Naive thymus-derived CD4-positive, alpha-beta T cell (primary cell): ENCODE measurements around the gene GAS2. TPM values are rescaled to one million over a fixed set of nuclear protein-coding genes. Genes with fewer than 3 reads are reported as not detected.
A peak's percentile ranks its signal among the peaks of the same experiment; 100 is the strongest.

Experiments used
- ATAC-seq: fragments of 150-1000 bp; cut with Tn5 transposase; 2 replicates; pipeline ENCODE4 v1.10.0; 2021; ENCODE audit warnings: mild to moderate bottlenecking, moderate library complexity
- CTCF ChIA-PET: fragments of 350-600 bp; sonication (Branson Sonifier 250); formaldehyde crosslinking; loops from one replicate; lab custom pipeline; 2021; ENCODE audit warnings: antibody characterized with exemption; lab: Charles Lee
- POLR2A ChIA-PET: fragments of 350-600 bp; sonication (Branson Sonifier 250); formaldehyde crosslinking; loops from one replicate; lab custom pipeline; 2021; ENCODE audit warnings: antibody characterized with exemption, inconsistent platforms; lab: Charles Lee
- DNase-seq, 9 donors: peaks; one replicate each; pipeline versions ENCODE4 v3.0.0 to v3.0.0-alpha.2; 2020 to 2022; ENCODE audit warnings: mixed read lengths in 1 of 9
- H3K27ac ChIP-seq: one replicate; pipeline ENCODE4 v1.7.0; 2013; ENCODE audit warnings: mild to moderate bottlenecking, low read depth, low read length, moderate library complexity
- H3K27me3 ChIP-seq, 2 donors: one replicate each; pipeline ENCODE4 v1.7.0; 2013; ENCODE audit warnings: low read length in 2 of 2, mild to moderate bottlenecking in 2 of 2, moderate library complexity in 2 of 2; ENCODE audit not compliant: control insufficient read depth in 2 of 2, insufficient read depth in 2 of 2
- H3K36me3 ChIP-seq, 3 experiments: 1 replicate in 2 of 3; 2 replicates in 1 of 3; pipeline ENCODE4 v1.7.0; 2013; ENCODE audit warnings: low read length in 3 of 3, mild to moderate bottlenecking in 3 of 3, moderate library complexity in 1 of 3; ENCODE audit not compliant: insufficient read depth in 3 of 3, control insufficient read depth in 2 of 3
- H3K4me1 ChIP-seq, 2 donors: one replicate each; pipeline ENCODE4 v1.7.0; 2013; ENCODE audit warnings: low read length in 2 of 2, mild to moderate bottlenecking in 2 of 2, moderate library complexity in 1 of 2; ENCODE audit not compliant: control insufficient read depth in 2 of 2, insufficient read depth in 2 of 2
- H3K4me3 ChIP-seq: 2 replicates; pipeline ENCODE4 v1.7.0; 2013; ENCODE audit warnings: mild to moderate bottlenecking, low read length
- H3K9me3 ChIP-seq, 3 experiments: 1 replicate in 2 of 3; 2 replicates in 1 of 3; pipeline ENCODE4 v1.7.0; 2013; ENCODE audit warnings: low read length in 3 of 3; ENCODE audit not compliant: control insufficient read depth in 2 of 3
- H3K27ac Mint-ChIP-seq, 9 donors: one replicate each; pipeline ENCODE4 v1.8.0; 2020 to 2022; ENCODE audit warnings: mixed read lengths in 9 of 9, mild to moderate bottlenecking in 8 of 9, moderate library complexity in 5 of 9, inconsistent platforms in 2 of 9
- H3K27me3 Mint-ChIP-seq, 5 donors: one replicate each; pipeline ENCODE4 v1.8.0; 2021 to 2022; ENCODE audit warnings: mixed read lengths in 5 of 5, mild to moderate bottlenecking in 1 of 5
- H3K36me3 Mint-ChIP-seq, 5 donors: one replicate each; pipeline ENCODE4 v1.8.0; 2020 to 2022; ENCODE audit warnings: mixed read lengths in 5 of 5, mild to moderate bottlenecking in 3 of 5, inconsistent platforms in 1 of 5
- H3K4me1 Mint-ChIP-seq, 7 donors: one replicate each; pipeline ENCODE4 v1.8.0; 2020 to 2022; ENCODE audit warnings: mixed read lengths in 7 of 7, mild to moderate bottlenecking in 3 of 7, inconsistent platforms in 1 of 7
- H3K4me3 Mint-ChIP-seq, 10 donors: one replicate each; pipeline ENCODE4 v1.8.0; 2020 to 2022; ENCODE audit warnings: mild to moderate bottlenecking in 10 of 10, mixed read lengths in 10 of 10, moderate library complexity in 6 of 10, inconsistent platforms in 2 of 10
- H3K9me3 Mint-ChIP-seq, 11 donors: one replicate each; pipeline ENCODE4 v1.8.0; 2020 to 2022; ENCODE audit warnings: mixed read lengths in 11 of 11, mild to moderate bottlenecking in 4 of 11, inconsistent platforms in 1 of 11, moderate library complexity in 1 of 11
- intact Hi-C, 2 donors: fragments of 100-400 bp; cut with micrococcal nuclease; formaldehyde crosslinking; loops; one replicate each; pipeline ENCODE4 v1.15.1; 2023
- polyA plus RNA-seq, 2 donors: library from polyadenylated mRNA; unstranded; fragments of 300-500 nt; fragmentation: Illumina TruSeq; gene quantifications; one replicate each; pipeline ENCODE4 v1.2.3, GENCODE V29; 2021
- total RNA-seq, 6 experiments: library from RNA in 5 of 6; stranded (reverse) in 5 of 6; gene quantifications; 1 replicate in 5 of 6; 2 replicates in 1 of 6; pipeline ENCODE4 v1.2.3 and lab custom pipeline; 2021 to 2026

Gene GAS2
- total and polyA plus RNA-seq, 7 experiments from 2014 or later, result 2.2 to 5.6 (median 4.2) TPM

DNA sequence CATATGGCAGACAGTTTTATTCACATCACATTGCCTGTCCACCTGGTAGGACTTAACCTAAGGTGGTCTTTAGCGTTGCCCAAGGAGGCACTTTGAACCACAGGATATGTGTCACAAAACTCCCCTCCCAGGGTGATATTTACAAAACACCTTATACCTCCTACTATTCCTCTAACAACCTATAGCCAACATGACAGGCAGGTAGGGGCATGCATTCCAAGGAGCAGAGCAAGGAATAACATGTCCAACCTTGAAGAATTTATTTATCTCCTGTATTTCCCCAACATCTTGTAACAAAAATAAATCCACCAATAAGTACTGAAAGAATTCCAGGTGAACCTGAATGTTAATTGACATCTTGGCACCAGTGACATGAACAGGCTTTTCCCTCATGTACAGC, 102.7 kb downstream of the GAS2 start:
- Histone ChIP-seq H3K27ac (no peak overlapping the region), H3K9me3 (no peaks in the 10 kb centered on the region), H3K4me1 (no peaks in the 10 kb centered on the region), H3K27me3 (no peaks in the 10 kb centered on the region), H3K4me3 (no peak overlapping the region), H3K36me3 (no peaks in the 10 kb centered on the region)
- DNase-seq (no peak), ATAC-seq (no peak)
- intact Hi-C loops, result no loop called here
- ChIA-PET POLR2A (no interaction called here), CTCF (no interaction called here)
- H3K36me3 Mint-ChIP-seq, result no peaks in the 10 kb centered on the region
- H3K4me1 Mint-ChIP-seq, result no peaks in the 10 kb centered on the region
- no peaks in the 10 kb centered on the region for H3K9me3 Mint-ChIP-seq
- H3K27me3 Mint-ChIP-seq, result peaks cover 0 to 6% (median 0%) of the 10 kb centered on the region in 5 donors
- no peak overlapping the region for H3K27ac Mint-ChIP-seq
- H3K4me3 Mint-ChIP-seq, result no peak overlapping the region

DNA sequence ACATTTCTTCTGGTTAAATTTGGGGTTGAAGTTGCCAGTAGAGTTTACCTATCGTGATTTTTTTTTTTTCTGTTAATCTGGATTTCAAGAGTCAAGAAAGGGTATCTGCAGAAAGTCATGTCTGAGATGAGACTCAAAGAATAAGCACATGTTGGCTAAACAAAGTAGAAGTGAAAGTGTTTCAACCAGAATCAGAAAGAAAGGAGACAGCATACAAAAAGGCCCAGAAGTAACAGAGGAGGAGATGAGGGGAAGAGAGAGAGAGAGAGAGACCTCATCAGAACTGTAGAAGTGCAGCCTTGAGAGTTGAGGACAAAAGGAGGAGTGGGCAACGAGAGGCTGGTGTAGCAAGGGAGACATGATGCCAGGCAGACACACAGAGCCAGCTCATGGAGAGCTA, 108.3 kb downstream of the GAS2 start:
- no peak overlapping the region for H3K4me3 ChIP-seq
- ChIA-PET POLR2A (no interaction called here), CTCF (interaction anchor here (1.0 kb wide), 1 partner anchor 13 kb away, joined by 4 read pairs; no protein-coding TSS in a partner anchor)
- no peaks in the 10 kb centered on the region for H3K9me3 ChIP-seq
- H3K27me3 ChIP-seq, result no peaks in the 10 kb centered on the region
- H3K4me1 ChIP-seq, result no peaks in the 10 kb centered on the region
- no peaks in the 10 kb centered on the region for H3K36me3 ChIP-seq
- peak overlapping the region in 1 of 9 donors; percentile 7 for H3K27ac Mint-ChIP-seq
- H3K36me3 Mint-ChIP-seq, result no peaks in the 10 kb centered on the region
- DNase-seq, result no peak
- H3K4me3 Mint-ChIP-seq, result peak overlapping the region in 2 of 10 donors; percentile 1 to 10
- peaks cover 0 to 4% (median 0%) of the 10 kb centered on the region in 7 donors for H3K4me1 Mint-ChIP-seq
- ATAC-seq, result no peak
- no peak overlapping the region for H3K27ac ChIP-seq
- peaks cover 5 to 14% (median 6%) of the 10 kb centered on the region in 5 donors for H3K27me3 Mint-ChIP-seq
- no peaks in the 10 kb centered on the region for H3K9me3 Mint-ChIP-seq
- intact Hi-C loops, result no loop called here

DNA sequence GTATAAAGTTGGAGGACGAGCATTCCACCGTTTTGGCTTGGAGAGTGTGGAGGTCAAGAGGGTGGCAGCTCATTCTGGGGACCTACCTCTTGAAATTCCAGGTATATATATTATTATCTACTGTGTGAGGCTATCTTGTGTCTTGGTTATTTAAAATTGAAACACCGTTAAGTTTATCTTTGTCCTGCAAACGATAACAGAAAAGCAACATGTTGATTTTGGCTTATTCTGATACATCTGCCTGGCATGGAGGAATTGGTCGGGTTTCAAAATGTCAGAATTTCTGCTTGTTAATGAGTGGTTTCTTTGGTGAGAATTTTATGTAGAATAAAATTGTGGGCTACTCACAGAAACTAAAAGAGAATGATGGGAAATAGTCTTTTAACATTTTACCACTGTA, 108.8 kb downstream of the GAS2 start:
- H3K27me3 Mint-ChIP-seq, result peaks cover 2 to 14% (median 6%) of the 10 kb centered on the region in 5 donors
- no peak overlapping the region for H3K4me3 Mint-ChIP-seq
- no peaks in the 10 kb centered on the region for H3K9me3 Mint-ChIP-seq
- Histone ChIP-seq H3K4me1 (no peaks in the 10 kb centered on the region), H3K27me3 (no peaks in the 10 kb centered on the region), H3K36me3 (no peaks in the 10 kb centered on the region), H3K4me3 (no peak overlapping the region), H3K27ac (no peak overlapping the region), H3K9me3 (no peaks in the 10 kb centered on the region)
- H3K36me3 Mint-ChIP-seq, result no peaks in the 10 kb centered on the region
- intact Hi-C loops, result no loop called here
- ATAC-seq (no peak), DNase-seq (no peak)
- CTCF ChIA-PET, result no interaction called here
- H3K27ac Mint-ChIP-seq, result no peak overlapping the region
- peaks cover 0 to 4% (median 0%) of the 10 kb centered on the region in 7 donors for H3K4me1 Mint-ChIP-seq
- POLR2A ChIA-PET, result no interaction called here

DNA sequence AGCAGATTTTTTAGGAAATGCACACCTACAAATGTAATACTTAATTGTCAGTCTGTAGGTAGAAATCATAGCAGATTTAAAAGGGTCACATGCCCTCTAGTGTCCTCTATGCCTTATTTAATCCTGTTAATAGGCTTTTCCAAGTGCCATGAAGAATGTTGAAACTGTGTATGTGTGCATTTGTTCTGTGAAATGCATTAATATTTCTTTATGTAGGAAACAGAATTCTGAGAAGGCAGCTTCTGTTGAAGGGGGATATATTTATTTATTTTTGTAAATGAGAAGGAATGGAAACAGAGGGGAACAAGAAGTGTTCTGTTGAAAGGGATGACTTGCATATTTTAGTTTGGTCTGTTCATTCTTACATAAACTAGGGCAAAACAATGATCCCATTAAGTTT, 112.2 kb downstream of the GAS2 start:
- H3K27ac ChIP-seq, result no peak overlapping the region
- POLR2A ChIA-PET, result no interaction called here
- H3K27me3 ChIP-seq, result no peaks in the 10 kb centered on the region
- H3K9me3 ChIP-seq, result no peaks in the 10 kb centered on the region
- H3K4me3 Mint-ChIP-seq, result no peak overlapping the region
- intact Hi-C loops, result no loop called here
- ATAC-seq (no peak), DNase-seq (peak in 1 of 9 donors; percentile 6)
- no peaks in the 10 kb centered on the region for H3K4me1 ChIP-seq
- no peaks in the 10 kb centered on the region for H3K36me3 Mint-ChIP-seq
- no peak overlapping the region for H3K27ac Mint-ChIP-seq
- H3K36me3 ChIP-seq, result no peaks in the 10 kb centered on the region
- no peaks in the 10 kb centered on the region for H3K9me3 Mint-ChIP-seq
- no peak overlapping the region for H3K4me3 ChIP-seq
- H3K4me1 Mint-ChIP-seq, result peaks cover 5 to 10% (median 8%) of the 10 kb centered on the region in 7 donors
- CTCF ChIA-PET, result interaction anchor here (0.6 kb wide), 1 partner anchor 27 kb away, joined by 3 read pairs; no protein-coding TSS in a partner anchor
- peaks cover under 1 to 14% (median 6%) of the 10 kb centered on the region in 5 donors for H3K27me3 Mint-ChIP-seq

DNA sequence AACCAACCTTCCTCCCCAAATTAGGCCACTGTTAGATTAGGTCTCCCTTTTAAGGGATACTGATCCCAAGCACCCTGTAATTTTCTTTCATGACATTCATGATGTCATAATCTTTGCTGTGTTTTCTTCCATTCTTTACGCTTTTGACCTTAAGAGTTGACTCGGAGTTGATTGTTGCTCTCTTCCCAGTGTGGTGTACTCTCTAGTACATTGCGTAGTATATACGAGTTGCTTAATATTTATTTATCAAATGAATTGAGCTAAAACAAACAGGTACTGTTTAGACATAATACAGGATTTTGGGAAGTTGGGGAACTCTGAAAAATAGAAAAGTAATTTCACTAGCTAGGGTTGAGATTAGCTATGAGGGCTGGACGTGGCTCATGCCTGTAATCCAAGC, 113.4 kb downstream of the GAS2 start:
- Mint-ChIP-seq H3K27me3 (peaks cover 2 to 7% (median 6%) of the 10 kb centered on the region in 5 donors), H3K27ac (no peak overlapping the region), H3K4me3 (no peak overlapping the region), H3K9me3 (no peaks in the 10 kb centered on the region), H3K4me1 (peaks cover 5 to 10% (median 8%) of the 10 kb centered on the region in 7 donors), H3K36me3 (no peaks in the 10 kb centered on the region)
- no peaks in the 10 kb centered on the region for H3K9me3 ChIP-seq
- no peaks in the 10 kb centered on the region for H3K4me1 ChIP-seq
- ATAC-seq, result no peak
- no peaks in the 10 kb centered on the region for H3K36me3 ChIP-seq
- CTCF ChIA-PET, result no interaction called here
- no peak overlapping the region for H3K27ac ChIP-seq
- POLR2A ChIA-PET, result no interaction called here
- no peaks in the 10 kb centered on the region for H3K27me3 ChIP-seq
- H3K4me3 ChIP-seq, result no peak overlapping the region
- DNase-seq, result no peak
- intact Hi-C loops, result loop anchor here in 1 of 2 donors (5.0 kb wide), 1 partner anchor 88 kb away; no protein-coding TSS in a partner anchor

DNA sequence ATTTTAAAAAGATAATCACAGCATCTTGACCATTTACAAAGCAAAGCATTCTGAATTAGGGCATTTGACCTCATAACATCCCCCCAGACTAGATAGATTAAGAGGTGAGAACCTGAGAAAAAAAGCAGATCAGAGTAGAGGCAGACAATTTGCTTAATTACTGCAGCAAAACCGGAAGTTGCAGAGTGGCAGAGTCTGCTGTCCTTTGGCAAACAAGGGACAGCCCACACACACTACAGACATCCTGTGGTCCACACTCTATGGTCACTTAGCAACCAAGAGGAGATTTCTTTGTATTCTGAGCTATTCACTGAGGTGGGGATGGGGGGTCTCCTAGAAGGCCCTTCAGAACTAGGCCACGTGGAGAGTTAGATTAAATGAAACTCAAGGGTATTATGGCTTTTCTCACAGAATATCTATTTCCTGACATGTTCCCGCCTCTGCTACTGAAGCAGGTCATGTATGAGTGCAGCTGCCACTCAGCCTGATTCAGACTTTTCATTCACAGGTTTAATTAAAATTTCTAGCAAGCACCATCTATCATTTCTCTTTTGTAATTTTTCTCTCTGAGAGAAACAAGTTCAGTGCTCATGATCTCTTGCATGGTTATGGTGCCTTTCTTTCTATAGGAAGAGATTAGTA, 114.7 kb downstream of the GAS2 start:
- ATAC-seq (peak; percentile 40), DNase-seq (peak in 2 of 9 donors; percentile 1 to 7)
- Mint-ChIP-seq H3K4me1 (peaks cover 4 to 10% (median 8%) of the 10 kb centered on the region in 7 donors), H3K27ac (peak overlapping the region in 1 of 9 donors; percentile 14), H3K9me3 (no peaks in the 10 kb centered on the region), H3K36me3 (no peaks in the 10 kb centered on the region), H3K4me3 (no peak overlapping the region), H3K27me3 (peaks cover 2 to 8% (median 6%) of the 10 kb centered on the region in 5 donors)
- Histone ChIP-seq H3K9me3 (no peaks in the 10 kb centered on the region), H3K27me3 (no peaks in the 10 kb centered on the region), H3K36me3 (no peaks in the 10 kb centered on the region), H3K27ac (no peak overlapping the region), H3K4me3 (no peak overlapping the region), H3K4me1 (no peaks in the 10 kb centered on the region)
- intact Hi-C loops, result loop anchor here in 1 of 2 donors (5.0 kb wide), 1 partner anchor 89 kb away; no protein-coding TSS in a partner anchor
- ChIA-PET POLR2A (no interaction called here), CTCF (no interaction called here)

DNA sequence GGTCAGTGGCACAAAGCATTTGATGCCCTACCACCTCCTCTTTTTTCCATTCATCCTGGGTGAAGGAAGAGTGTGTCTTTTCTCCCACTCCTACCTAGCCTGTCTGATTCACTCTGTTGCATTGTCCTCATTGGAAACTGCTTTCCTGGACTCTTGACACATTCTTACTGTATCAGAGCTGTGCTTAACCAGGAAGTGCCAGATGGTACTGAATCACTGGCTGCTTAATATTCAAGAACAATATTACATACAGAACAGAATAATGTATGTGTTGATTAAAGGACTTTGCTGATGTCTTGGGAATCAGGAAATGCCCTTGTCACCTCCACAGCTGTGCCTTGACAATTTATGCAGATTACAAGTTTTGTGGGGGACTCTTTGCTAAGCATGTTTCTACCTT, 118.8 kb downstream of the GAS2 start:
- Histone ChIP-seq H3K36me3 (no peaks in the 10 kb centered on the region), H3K27me3 (no peaks in the 10 kb centered on the region), H3K9me3 (no peaks in the 10 kb centered on the region), H3K4me3 (no peak overlapping the region), H3K4me1 (no peaks in the 10 kb centered on the region), H3K27ac (no peak overlapping the region)
- DNase-seq, result no peak
- Mint-ChIP-seq H3K4me3 (no peak overlapping the region), H3K27me3 (peaks cover 0 to 5% (median 3%) of the 10 kb centered on the region in 5 donors), H3K36me3 (no peaks in the 10 kb centered on the region), H3K9me3 (no peaks in the 10 kb centered on the region), H3K4me1 (peaks cover 4 to 10% (median 8%) of the 10 kb centered on the region in 7 donors), H3K27ac (no peak overlapping the region)
- ChIA-PET POLR2A (no interaction called here), CTCF (no interaction called here)
- intact Hi-C loops, result loop anchor here in 1 of 2 donors (5.0 kb wide), 1 partner anchor 158 kb away; the partner anchor contains the start of gene FANCF
- ATAC-seq, result no peak
